Loucy (cell line): ENCODE results near the gene ARNT2.

ENCODE experiments used
- EZH2phosphoT487 ChIP-seq: fragments of 200-600 bp; IDR thresholded peaks from 2 replicates; pipeline ENCODE4 v1.6.1; 2018; ENCODE audit warnings: antibody characterized with exemption, mild to moderate bottlenecking, moderate library complexity, borderline replicate concordance
- TF ChIP-seq, protein P1 (sequence below): fragments of 200-600 bp; sonication (generic); conservative IDR thresholded peaks from 2 replicates; pipeline ENCODE4 v1.5.1; 2014; ENCODE audit warnings: mild to moderate bottlenecking, antibody characterized with exemption, low read length

DNA sequence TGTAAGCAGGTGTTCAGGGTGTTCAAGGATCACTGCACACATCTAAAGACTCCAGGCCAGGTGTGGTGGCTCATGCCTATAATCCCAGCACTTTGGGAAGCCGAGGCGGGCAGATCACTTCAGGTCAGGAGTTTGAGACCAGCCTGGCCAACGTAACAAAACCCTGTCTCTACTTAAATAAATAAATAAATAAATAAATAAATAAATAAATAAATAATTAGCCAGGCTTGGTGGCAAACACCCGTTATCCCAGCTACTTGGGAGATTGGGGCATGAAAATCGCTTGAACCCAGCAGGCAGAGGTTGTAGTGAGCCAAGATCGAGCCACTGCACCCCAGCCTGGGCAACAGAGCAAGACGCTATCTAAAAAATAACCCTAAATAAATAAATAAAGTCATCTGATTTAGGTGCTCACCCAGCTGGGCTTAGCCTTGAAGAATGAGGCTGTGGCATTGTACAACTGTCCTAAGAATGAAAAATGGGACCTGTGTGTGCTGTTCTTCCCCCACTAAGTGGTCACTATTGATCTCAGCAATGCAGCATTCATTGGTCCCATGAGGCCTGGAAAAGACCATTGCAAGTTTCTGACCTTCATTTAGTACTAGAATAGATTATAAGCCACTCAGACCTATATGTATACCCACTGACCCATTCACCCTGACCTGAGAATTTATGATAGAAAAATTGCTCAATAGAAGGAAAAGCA, 208.1 kb downstream of the ARNT2 start:
- TF ChIP-seq, protein P1, sequence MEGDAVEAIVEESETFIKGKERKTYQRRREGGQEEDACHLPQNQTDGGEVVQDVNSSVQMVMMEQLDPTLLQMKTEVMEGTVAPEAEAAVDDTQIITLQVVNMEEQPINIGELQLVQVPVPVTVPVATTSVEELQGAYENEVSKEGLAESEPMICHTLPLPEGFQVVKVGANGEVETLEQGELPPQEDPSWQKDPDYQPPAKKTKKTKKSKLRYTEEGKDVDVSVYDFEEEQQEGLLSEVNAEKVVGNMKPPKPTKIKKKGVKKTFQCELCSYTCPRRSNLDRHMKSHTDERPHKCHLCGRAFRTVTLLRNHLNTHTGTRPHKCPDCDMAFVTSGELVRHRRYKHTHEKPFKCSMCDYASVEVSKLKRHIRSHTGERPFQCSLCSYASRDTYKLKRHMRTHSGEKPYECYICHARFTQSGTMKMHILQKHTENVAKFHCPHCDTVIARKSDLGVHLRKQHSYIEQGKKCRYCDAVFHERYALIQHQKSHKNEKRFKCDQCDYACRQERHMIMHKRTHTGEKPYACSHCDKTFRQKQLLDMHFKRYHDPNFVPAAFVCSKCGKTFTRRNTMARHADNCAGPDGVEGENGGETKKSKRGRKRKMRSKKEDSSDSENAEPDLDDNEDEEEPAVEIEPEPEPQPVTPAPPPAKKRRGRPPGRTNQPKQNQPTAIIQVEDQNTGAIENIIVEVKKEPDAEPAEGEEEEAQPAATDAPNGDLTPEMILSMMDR: no peak
- no peak for TF ChIP-seq EZH2phosphoT487
